Epithelial cell of proximal tubule (primary cell): Measurements from ENCODE around the gene CDH13. TPM values are rescaled to one million over a fixed set of nuclear protein-coding genes. Genes with fewer than 3 reads are reported as not detected.

Source experiments
- DNase-seq: peaks from one replicate; pipeline ENCODE4 v3.0.0-alpha.2; 2011; ENCODE audit warnings: low read depth
- H3K4me3 ChIP-seq: 2 replicates; pipeline ENCODE4 v1.5.1; 2011; ENCODE audit warnings: low read depth, mild to moderate bottlenecking, low read length
- total RNA-seq: library from RNA; depleted of rRNA; stranded (reverse); fragments of >200 nt; gene quantifications from 2 replicates; pipeline ENCODE4 v1.2.3, GENCODE V29; 2015
- TF ChIP-seq, protein P1 (sequence below): conservative IDR thresholded peaks from 2 replicates; pipeline ENCODE4 v1.5.1; 2012; ENCODE audit warnings: low read depth, mild to moderate bottlenecking, low read length

CDH13 gene
- total RNA-seq, 1 donor from 2014 or later = 85.4 TPM

DNA sequence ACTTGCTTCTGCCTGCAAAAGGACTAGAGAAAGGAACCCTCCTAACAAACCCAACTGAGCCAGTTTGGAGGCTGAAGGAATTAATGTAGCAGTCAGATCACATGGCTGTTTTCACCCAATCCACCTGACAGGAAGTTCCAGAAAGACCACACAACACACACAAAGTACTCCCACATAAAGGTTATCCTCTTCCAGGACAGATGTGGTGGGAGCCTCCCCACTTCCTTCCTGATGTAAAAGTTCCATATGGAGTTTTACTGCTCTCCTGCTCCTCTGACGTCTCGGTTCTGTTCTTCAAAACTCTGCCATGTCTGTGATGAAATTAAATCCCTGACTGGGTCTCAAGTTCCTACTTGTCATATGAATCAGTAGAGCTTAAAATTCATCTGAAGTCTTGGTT lies 684.0 kb downstream of the CDH13 start:
- TF ChIP-seq, protein P1, sequence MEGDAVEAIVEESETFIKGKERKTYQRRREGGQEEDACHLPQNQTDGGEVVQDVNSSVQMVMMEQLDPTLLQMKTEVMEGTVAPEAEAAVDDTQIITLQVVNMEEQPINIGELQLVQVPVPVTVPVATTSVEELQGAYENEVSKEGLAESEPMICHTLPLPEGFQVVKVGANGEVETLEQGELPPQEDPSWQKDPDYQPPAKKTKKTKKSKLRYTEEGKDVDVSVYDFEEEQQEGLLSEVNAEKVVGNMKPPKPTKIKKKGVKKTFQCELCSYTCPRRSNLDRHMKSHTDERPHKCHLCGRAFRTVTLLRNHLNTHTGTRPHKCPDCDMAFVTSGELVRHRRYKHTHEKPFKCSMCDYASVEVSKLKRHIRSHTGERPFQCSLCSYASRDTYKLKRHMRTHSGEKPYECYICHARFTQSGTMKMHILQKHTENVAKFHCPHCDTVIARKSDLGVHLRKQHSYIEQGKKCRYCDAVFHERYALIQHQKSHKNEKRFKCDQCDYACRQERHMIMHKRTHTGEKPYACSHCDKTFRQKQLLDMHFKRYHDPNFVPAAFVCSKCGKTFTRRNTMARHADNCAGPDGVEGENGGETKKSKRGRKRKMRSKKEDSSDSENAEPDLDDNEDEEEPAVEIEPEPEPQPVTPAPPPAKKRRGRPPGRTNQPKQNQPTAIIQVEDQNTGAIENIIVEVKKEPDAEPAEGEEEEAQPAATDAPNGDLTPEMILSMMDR = no peak
- DNase-seq = no peak
- no peak overlapping the region for H3K4me3 ChIP-seq

DNA sequence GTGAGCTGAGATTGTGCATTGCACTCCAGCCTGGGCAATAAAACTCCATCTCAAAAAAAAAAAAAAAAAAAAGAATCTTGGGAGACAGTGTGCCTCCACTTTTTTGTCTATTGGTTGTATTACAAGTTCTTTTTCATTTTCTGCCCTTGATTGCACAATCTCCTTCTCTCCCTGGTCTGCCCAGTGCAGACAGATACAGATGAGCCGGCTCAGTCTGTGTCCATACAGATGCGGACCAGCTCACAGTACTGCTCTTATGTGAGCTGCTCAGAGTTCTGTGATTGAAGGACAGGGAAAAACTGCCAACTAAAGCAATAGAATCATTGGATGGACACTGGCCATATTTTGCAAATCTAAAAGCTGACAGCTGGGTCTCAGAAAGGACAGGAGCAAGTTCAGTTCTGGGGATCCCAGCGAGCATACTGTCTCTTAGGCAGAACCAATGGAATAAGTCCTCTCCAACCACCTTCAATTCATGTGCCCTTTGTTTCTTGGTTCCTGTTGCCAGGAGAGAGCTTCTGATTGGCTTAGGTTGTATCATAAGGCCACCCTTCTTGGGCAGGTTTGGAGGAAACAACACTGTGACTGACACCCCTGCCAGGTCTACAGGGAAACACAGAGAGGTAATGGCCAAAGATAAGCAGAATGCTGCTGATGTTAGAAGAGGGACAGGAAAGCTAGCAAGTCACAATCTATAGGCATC lies 685.4 kb downstream of the CDH13 start:
- TF ChIP-seq, protein P1 = no peak
- DNase-seq = no peak
- H3K4me3 ChIP-seq = no peak overlapping the region

DNA sequence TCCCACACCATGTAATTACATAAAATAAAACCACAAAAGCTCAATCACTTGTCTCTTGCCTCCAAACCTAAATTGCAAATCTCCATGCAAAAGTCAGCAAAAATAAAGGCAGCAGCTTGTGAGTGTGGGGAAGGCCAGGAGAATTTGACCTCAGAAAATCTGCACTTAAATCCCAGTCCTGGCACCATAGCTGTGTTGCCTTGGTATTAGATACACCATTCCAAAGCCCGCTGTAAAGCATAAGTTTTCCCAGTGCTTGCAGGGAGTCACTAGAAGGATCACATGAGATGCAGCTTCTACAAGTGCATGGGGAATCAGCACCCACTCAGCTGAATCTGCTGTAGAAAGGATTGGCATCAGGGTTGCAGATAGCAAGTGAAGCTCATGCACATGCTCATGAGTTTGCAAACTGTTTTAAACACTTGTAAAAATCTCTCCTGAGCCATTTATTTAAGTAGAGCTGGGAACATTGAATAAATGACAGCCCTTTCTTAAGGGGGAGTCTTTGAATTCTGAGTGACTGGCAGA lies 686.0 kb downstream of the CDH13 start:
- no peak overlapping the region for H3K4me3 ChIP-seq
- TF ChIP-seq, protein P1 = no peak
- no peak for DNase-seq

DNA sequence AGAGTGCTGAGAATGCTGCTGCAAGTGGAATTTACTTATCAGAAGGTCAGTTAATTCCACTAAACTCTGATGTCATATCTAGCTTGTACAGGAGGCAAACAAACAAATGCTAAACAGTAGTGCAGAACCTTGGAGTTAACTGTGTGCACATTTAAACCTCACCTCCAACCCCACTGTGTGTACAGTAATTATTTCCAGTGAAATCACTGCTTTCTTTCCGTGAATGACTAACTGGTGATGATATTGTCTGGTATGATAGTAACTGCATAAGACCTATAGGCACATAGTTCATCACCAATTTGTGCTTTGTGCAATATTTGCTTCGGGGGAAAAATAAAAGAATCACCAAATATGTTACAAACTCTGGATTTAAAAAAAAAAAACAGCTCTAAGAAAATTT lies 688.5 kb downstream of the CDH13 start:
- no peak for DNase-seq
- TF ChIP-seq, protein P1 = no peak
- no peak overlapping the region for H3K4me3 ChIP-seq

DNA sequence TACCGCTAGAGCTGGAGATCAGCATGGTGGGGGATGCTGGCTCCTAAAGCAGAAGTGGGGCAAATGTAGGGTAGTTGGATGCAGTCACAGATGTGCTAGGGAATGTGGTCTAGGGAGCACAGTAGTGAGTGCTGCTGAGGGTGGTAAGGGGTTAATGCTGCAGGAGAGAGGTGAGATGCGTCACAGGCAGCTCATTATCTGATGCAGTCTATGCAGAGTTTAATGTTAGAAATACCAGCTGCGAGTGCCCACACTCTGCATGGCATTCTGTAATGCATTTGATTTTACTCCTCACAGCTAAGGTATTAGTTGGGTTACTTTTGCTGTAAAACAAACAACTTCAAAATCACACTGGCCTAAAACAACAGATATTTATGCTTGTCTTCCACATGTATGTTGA lies 689.7 kb downstream of the CDH13 start:
- TF ChIP-seq, protein P1 = no peak
- DNase-seq = no peak
- no peak overlapping the region for H3K4me3 ChIP-seq

DNA sequence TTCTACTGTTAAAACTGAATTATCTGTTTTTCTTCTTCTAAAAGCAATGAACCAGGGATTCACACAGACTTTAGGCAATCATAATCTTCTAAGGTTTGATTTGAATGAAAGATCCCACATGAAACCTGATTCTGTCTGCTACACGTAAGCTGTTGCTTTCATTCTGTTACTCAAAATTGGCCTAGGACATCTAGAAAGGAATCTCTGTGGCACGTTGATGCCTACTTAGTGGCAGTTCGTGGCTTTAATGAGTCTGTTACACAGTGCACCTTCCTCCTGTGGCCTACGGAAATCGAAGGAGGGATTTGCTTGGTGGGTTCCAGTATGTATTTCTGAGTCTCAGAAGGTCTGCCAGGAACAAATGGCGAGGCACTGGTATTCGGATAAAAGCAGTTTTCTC lies 691.6 kb downstream of the CDH13 start:
- TF ChIP-seq, protein P1 = no peak
- no peak for DNase-seq
- no peak overlapping the region for H3K4me3 ChIP-seq

DNA sequence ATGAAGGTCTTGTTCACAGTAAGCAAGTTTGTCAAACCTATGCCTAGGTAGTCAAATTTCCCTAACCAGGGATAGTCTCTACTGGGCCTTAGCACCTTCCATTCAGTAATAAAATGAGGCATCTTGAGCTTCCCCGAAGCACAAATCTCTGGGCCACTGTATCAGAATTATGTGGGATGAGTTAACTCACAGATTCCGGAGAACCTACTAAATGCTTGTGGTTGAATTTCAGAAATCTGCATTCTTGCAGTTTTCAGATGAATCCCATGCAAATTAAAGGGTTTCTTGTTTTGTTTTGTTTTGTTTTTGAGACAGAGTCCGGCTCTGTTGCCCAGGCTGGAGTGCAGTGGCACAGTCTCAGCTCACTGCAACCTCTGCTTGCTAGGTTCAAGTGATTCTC lies 702.2 kb downstream of the CDH13 start:
- TF ChIP-seq, protein P1 = no peak
- DNase-seq = no peak
- no peak overlapping the region for H3K4me3 ChIP-seq
